ELF-1 (cell line): ENCODE measurements around the gene ADA.
"Not testable (repeated sequence)": the region's sequence is repeated elsewhere in the genome, so short reads cannot be mapped to it uniquely, and the experiment has no call there.

ENCODE experiments used
- DNase-seq: peaks from one replicate; pipeline ENCODE4 v3.0.0-alpha.2; 2016; ENCODE audit warnings: low read depth, low spot score

ADA gene

DNA sequence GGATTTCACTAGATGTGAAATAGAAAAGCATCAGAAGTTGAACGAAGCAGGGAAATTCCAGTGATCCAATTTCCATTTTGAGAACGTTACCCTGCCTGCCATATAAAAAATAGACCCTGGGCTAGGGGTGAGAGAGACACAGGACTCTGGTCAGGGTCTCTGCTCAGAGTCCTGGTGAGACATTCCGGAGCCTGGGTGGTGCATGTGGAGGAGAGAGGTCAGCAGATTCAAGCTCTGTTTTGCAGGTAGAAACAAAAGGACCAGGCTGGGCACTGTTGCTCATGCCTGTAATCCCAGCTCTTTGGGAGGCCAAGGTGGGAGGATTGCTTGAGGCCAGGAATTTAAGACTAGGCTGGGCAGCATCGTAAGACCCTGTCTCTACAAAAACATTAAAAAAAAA lies 51.2 kb downstream of the ADA start:
- no peak for DNase-seq

DNA sequence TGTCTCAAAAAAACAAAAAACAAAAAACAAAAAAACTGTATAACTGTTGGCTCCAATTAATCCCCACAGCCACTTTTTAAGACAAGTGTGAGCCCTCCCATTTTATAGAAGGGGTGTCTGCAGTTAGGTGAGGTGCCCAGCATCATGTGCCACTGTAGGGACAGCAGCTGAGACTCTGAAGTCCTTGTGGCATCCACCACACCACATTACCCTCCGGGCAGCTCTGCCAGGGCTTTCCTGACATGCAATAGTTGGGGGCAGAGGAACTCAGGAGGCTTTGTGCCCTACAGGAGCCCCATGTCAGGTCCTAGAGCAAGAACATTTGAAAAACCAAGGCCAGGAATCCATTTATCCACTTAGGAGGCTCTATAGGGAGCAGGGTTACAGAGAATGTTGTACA lies 51.8 kb downstream of the ADA start:
- DNase-seq, result no peak

DNA sequence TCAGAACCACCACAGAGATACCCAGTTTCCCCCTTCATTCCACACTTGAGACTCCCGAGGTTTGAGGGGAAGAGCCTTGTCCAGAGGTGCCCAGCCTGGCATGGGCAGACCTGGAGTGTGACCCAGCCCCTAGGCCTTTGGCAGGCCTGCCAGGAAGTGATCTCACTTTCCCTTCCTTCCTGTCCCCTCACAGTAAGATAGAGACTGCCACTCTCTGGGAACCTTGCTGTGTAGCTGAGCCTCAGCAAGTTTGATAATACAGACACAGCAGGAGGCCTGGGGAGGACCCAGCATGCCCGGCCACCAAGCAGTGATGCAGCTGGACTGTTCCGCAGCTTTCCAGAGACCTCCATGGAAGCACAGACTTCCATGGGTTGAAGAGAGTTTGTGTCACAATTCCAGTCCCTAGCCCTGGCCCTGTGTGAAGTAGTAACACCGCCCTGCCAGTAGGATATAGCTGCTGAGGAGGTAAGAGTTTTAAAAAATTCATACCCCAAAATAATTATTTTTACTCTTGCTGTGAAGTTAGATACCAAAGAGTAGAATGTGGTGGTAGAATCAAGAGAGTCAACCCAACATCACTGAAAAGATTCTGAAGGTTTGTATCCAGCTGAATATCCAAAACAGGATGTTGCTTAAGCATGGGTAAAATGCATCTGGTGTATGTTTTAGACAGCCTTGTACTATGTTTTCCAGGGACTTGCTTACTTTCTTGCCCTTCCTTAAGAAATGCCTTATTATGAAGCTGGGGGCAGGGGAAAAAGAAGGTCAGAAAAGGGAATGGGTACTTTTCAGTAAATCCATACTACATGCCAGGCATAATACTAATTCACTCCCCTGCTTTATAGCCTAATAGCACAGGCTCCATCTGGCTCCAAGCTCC lies 52.8 kb downstream of the ADA start:
- DNase-seq, result no peak

GRCh38 chr20:44597930-44598329 lies 53.6 kb downstream of the ADA start:
- no peak for DNase-seq

DNA sequence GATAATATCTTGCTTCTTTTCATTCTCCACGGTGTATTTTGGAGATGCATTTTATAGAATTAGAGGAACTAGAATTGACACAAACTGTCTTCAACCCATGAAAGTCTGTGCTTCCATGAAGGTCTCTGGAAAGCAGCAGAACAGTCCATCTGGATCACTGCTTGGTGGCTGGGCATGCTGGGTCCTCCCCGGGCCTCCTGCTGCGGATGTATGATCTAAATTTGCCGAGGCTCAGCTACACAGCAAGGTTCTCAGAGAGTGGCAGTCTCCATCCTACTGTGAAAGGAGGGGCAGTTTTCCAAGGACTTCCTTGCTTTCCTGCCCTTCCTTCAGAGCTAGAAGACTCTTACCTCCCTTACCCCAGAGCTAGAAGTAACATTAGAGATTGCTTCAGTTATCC lies 54.0 kb downstream of the ADA start:
- no peak for DNase-seq

DNA sequence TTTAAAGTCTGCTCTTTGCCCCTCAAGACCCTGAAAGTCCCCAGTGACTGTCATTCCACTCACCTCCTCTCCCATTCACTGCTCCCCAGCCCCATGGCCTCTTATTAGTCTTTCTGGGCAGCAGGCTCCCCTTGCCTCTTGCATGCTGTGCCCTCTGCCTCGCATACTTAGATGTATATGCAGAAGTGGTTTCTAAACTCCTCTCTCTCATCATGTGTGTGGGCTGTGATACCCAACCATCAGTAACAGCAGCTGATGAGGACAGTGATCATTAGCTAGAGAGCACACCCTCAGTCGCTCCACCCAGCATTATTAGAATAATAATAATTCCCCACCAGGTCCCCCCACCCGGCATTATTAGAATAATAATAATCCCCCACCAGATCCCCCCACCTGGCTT lies 54.6 kb downstream of the ADA start:
- DNase-seq, result no peak

DNA sequence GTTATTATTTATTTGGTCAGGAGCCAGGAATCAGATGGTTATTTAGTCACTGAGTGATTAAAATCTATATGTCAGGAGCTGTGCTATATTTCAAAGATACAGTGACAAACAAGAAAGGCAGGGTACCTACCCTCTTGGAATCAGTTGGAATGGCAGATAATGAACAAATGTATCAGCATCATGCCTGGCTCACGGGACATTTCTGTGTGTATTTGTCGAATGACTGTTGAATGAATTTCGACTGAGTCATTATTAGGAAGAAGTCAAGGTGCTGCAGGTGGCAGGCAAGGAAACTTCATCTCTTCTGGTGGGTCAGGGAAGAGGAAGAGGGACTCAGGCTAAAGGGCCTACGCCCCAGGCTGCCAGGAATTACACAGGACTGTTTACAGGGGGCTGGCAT lies 55.5 kb downstream of the ADA start:
- no peak for DNase-seq

- DNase-seq, result peak; percentile 34
Measured at GRCh38 chr20:44594730-44595129, 56.8 kb downstream of the ADA start.

DNA sequence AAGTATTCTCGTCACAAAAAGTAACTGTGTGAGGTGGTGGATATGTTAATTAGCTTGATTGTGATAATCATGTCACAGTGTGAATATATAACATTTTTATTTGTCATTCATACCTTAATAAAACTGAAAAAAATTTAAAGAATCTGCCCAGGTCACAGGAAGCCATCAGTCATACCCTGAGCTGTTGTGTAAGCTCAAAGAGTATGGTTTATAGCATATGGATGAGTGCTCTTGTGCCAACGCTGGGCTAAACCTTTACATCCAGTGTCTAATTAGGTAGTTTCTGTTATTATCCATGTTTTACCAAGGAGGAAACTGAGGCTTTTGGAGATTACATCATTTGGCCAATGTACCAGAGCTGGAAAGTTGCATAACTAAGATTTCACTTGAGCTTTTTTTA lies 57.7 kb downstream of the ADA start:
- no peak for DNase-seq

DNA sequence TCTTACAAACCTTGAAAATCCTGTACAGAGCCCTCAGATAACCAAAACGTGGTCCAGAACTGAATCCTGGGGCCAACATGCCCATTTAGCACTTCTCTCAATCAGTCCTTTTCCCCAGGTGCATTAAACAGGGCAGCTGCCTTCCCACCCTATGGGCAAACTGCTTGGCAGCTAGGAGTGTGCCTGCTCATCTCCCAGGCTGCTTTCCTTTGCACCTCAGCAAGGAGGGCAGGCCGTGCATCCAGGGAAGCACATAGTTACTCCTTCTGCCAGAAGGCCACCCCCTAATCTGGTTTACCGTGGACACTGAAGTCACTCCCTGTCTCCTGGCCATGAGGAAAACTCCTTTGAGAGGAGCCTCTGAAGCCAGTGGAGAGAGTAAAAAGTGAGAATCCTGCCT lies 59.1 kb downstream of the ADA start:
- no peak for DNase-seq

GRCh38 chr20:44590980-44591778 lies 60.3 kb downstream of the ADA start:
- DNase-seq, result peak; percentile 53

- DNase-seq, result no peak
Measured at GRCh38 chr20:44589537-44589936, 62.0 kb downstream of the ADA start.

- DNase-seq, result not testable (repeated sequence)
Measured at GRCh38 chr20:44588321-44588720, 63.2 kb downstream of the ADA start.

- DNase-seq, result no peak
Measured at GRCh38 chr20:44587035-44587980, 64.2 kb downstream of the ADA start.

GRCh38 chr20:44586289-44586911 lies 65.1 kb downstream of the ADA start:
- DNase-seq, result no peak

DNA sequence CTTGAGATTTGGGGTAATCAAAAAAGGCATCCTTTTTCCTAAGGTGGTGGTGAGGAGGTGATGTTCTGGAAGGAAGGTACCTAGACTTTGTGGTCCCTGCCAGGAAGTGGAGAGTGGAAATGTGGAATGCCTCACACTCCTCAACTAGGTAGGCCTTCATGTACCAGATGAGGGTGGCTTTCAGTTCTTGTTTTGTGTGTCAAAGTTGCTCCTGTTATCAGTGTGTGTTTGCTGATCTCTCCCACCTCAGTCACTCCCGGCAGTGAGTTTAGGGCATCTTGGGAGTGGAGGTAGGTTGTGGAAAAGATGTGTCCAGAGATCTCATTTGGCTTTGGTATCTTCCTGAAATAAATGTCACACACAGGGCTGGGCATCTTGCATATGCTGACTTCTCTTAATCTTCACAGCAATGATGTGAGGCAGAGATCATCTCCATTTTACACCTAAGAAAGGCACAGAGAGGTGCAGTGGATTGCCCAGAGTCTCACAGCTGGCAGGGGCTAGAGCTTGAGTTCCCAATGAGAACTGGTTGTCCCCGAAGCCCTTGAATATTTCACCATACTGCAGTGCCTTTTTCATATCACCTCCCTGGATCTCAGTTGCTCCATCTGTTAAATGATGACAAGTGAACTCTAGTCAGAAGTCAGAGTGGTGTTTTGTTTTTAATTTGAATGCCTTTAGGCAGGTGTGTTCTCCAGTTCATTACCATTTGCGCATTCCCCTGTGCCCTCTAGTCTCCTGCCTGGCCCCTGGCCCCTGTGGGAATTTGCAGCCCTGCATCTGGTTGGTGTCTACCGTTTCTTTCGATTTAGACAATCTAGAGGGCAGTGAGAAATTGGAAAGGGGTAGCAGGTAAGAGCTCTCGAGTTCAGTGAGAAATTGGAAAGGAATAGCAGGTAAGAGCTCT lies 66.2 kb downstream of the ADA start:
- no peak for DNase-seq

DNA sequence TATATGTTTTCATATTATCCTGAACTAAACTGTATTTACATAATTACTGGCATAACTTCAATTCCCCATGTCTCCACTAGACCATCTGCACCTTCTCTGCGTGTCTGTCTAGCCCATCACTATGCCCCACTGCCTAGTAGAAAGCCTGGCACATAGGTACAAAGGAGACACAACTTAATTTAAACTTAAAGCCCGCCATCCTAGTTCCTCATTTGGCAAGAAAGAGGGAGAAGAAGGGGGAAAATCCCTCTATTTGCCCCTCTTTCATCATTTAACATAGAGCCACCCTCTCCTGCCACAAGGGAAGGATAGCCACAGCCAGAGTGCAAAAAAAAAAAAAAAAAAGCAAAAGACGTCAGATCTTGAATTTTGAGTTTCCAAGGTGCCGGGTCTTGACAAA lies 67.3 kb downstream of the ADA start:
- DNase-seq, result no peak

DNA sequence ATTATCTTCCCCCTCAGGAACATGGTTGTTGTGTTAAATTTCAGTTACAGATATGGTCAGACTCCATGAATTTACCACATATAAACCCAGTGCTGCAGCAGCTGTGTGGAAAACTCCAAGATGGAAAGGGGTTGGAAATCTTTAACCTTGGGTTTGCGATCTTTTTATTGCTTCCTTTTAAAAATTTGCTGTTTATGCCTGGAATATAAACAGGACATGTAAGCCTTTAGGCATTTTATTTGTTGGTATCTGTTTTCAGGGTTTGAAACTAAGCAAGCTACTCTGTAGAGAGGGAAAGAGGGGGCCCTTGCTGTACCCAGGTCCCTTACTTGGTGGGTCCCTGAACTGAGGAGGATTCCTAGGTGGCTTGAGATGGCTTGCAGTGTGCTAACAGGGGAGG lies 68.3 kb downstream of the ADA start:
- no peak for DNase-seq

DNA sequence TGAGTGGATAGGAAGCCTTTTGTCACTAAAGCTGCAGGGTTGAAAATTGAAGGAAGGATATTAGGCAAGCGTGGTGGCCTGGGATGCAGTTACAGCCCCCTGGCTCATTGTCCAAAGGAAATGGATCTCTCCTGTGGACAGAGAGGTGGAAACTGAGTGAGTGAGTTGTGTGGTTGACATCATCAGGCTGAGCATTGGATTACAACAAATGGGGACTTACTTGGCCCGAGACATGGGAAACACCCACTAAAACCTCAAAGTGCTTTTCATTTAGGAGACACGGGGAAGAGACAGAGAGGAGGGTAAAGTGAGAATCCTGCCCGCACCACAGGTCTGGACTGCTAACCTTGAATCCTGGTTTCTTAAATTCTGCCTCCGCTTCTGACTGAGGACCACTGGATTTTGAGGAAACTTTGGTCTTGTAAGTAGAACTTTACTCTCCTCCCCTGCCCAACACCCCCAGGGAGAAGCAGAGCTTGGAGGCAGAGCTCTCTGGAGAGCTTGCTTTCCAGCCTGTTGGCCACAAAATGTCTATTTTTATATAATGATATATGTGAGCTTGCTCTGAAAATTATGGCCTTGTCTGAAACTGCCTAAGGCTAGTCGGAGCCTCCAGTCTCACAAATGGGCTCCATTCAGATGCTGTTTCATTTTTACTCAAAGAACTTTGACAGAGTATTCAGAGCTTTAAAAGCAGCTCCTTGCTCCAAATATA lies 69.0 kb downstream of the ADA start, which contains the start of gene PKIG:
Gene PKIG, plus strand, starts transcription at position 269 of the 715 bp plus-strand sequence. CDS start 31,978 bp downstream, outside the sequence.
- DNase-seq, result no peak
